ENCODE results near the gene TES.
A peak's percentile ranks its signal among the peaks of the same experiment; 100 is the strongest.
"Not testable (repeated sequence)": the region's sequence is repeated elsewhere in the genome, so short reads cannot be mapped to it uniquely, and the experiment has no call there.

TES gene

GRCh38 chr7:116210345-116211005, at the start of gene TES:
TES (plus strand) TSS chr7:116210539; CDS start chr7:116210708, 169 bp downstream.
- DNase-seq, result no peak

GRCh38 chr7:116161728-116162127, 48.6 kb upstream of the TES start:
- DNase-seq, result no peak

GRCh38 chr7:116162254-116162653, 48.1 kb upstream of the TES start:
- no peak for DNase-seq

- no peak for DNase-seq
Observed at GRCh38 chr7:116162992-116163391, 47.3 kb upstream of the TES start.

- DNase-seq, result no peak
Observed at GRCh38 chr7:116164552-116165306, 45.6 kb upstream of the TES start.

- DNase-seq, result no peak
Observed at GRCh38 chr7:116165717-116166116, 44.6 kb upstream of the TES start.

- no peak for DNase-seq
Observed at GRCh38 chr7:116166156-116166555, 44.2 kb upstream of the TES start.

GRCh38 chr7:116167177-116167576, 43.2 kb upstream of the TES start:
- no peak for DNase-seq

GRCh38 chr7:116169060-116169459, 41.3 kb upstream of the TES start:
- no peak for DNase-seq

GRCh38 chr7:116170180-116170579, 40.2 kb upstream of the TES start:
- DNase-seq, result no peak

- no peak for DNase-seq
Observed at GRCh38 chr7:116171094-116171493, 39.2 kb upstream of the TES start.

- DNase-seq, result no peak
Observed at GRCh38 chr7:116172353-116172752, 38.0 kb upstream of the TES start.

GRCh38 chr7:116173051-116174028, 37.0 kb upstream of the TES start:
- peak; percentile 16 for DNase-seq

- DNase-seq, result not testable (repeated sequence)
Observed at GRCh38 chr7:116175095-116175494, 35.2 kb upstream of the TES start.

- DNase-seq, result no peak
Observed at GRCh38 chr7:116176226-116176625, 34.1 kb upstream of the TES start.

- no peak for DNase-seq
Observed at GRCh38 chr7:116177009-116177408, 33.3 kb upstream of the TES start.

- DNase-seq, result peak; percentile 14
Observed at GRCh38 chr7:116180302-116180701, 30.0 kb upstream of the TES start.

- DNase-seq, result no peak
Observed at GRCh38 chr7:116182023-116182422, 28.3 kb upstream of the TES start.

GRCh38 chr7:116185450-116185849, 24.9 kb upstream of the TES start:
- DNase-seq, result no peak

GRCh38 chr7:116185956-116186355, 24.4 kb upstream of the TES start:
- DNase-seq, result no peak

GRCh38 chr7:116187400-116187799, 22.9 kb upstream of the TES start:
- DNase-seq, result no peak

- no peak for DNase-seq
Observed at GRCh38 chr7:116193329-116194087, 16.8 kb upstream of the TES start.

- DNase-seq, result no peak
Observed at GRCh38 chr7:116194115-116194514, 16.2 kb upstream of the TES start.
